KMS-11 (cell line): ENCODE results near the gene WIPF1.

Source experiments
- H2AFZ ChIP-seq: fragments of 200-600 bp; sonication (generic); 2 replicates; pipeline ENCODE4 v1.6.1; 2016; ENCODE audit warnings: antibody characterized with exemption, mixed run types, low read depth
- H3K27ac ChIP-seq: fragments of 200-600 bp; sonication (generic); 2 replicates; pipeline ENCODE4 v1.6.1; 2016; ENCODE audit warnings: mild to moderate bottlenecking, mixed run types
- H3K27me3 ChIP-seq: fragments of 200-600 bp; sonication (generic); 2 replicates; pipeline ENCODE4 v1.6.1; 2017; ENCODE audit warnings: mild to moderate bottlenecking, low read depth, mixed run types, moderate library complexity; ENCODE audit not compliant: insufficient read depth
- H3K36me3 ChIP-seq: fragments of 200-600 bp; sonication (generic); 2 replicates; pipeline ENCODE4 v1.6.1; 2017; ENCODE audit warnings: mild to moderate bottlenecking, mixed run types; ENCODE audit not compliant: insufficient read depth
- H3K4me1 ChIP-seq: fragments of 200-600 bp; sonication (generic); 2 replicates; pipeline ENCODE4 v1.6.1; 2016; ENCODE audit warnings: mild to moderate bottlenecking, low read depth, mixed run types; ENCODE audit not compliant: poor library complexity, severe bottlenecking
- H3K4me2 ChIP-seq: fragments of 200-600 bp; sonication (generic); 2 replicates; pipeline ENCODE4 v1.7.0; 2016; ENCODE audit warnings: mild to moderate bottlenecking, mixed run types
- H3K4me3 ChIP-seq: fragments of 200-600 bp; sonication (generic); IDR thresholded peaks from 2 replicates; pipeline ENCODE4 v1.6.1; 2017; ENCODE audit warnings: low read depth, low read length, mixed read lengths; ENCODE audit not compliant: insufficient read depth
- H3K79me2 ChIP-seq: fragments of 200-600 bp; sonication (generic); 2 replicates; pipeline ENCODE4 v1.6.1; 2016; ENCODE audit warnings: low read depth, mixed run types; ENCODE audit not compliant: insufficient read depth
- H3K9ac ChIP-seq: fragments of 200-600 bp; sonication (generic); 2 replicates; pipeline ENCODE4 v1.6.1; 2016; ENCODE audit warnings: mild to moderate bottlenecking, mixed run types
- H4K20me1 ChIP-seq: fragments of 200-600 bp; sonication (generic); 2 replicates; pipeline ENCODE4 v1.6.1; 2016; ENCODE audit warnings: mild to moderate bottlenecking, mixed run types; ENCODE audit not compliant: insufficient read depth
- CTCF ChIP-seq: fragments of 200-600 bp; sonication (generic); conservative IDR thresholded peaks from 2 replicates; pipeline ENCODE4 v1.6.1; 2017; ENCODE audit warnings: low read depth, mild to moderate bottlenecking, antibody characterized with exemption, low read length, moderate library complexity, mixed read lengths

Gene WIPF1

GRCh38 chr2:174540893-174541292, 56.7 kb downstream of the WIPF1 start:
- Histone ChIP-seq H2AFZ (no peak overlapping the region), H3K4me2 (no peak overlapping the region), H3K27me3 (no peaks in the 10 kb centered on the region), H3K79me2 (no peaks in the 10 kb centered on the region), H3K27ac (no peak overlapping the region), H3K9ac (no peak overlapping the region), H4K20me1 (no peaks in the 10 kb centered on the region), H3K36me3 (no peaks in the 10 kb centered on the region), H3K4me1 (peaks cover 7% of the 10 kb centered on the region), H3K4me3 (no peak overlapping the region)
- TF ChIP-seq CTCF: no peak

GRCh38 chr2:174535757-174536703, 61.6 kb downstream of the WIPF1 start:
- Histone ChIP-seq H3K27me3 (no peaks in the 10 kb centered on the region), H3K27ac (no peak overlapping the region), H3K4me1 (peaks cover 7% of the 10 kb centered on the region), H3K9ac (no peak overlapping the region), H3K79me2 (no peaks in the 10 kb centered on the region), H2AFZ (no peak overlapping the region), H4K20me1 (no peaks in the 10 kb centered on the region), H3K4me2 (peak overlapping the region; percentile 18; the same call in 1 of the 2 replicates), H3K4me3 (no peak overlapping the region), H3K36me3 (no peaks in the 10 kb centered on the region)
- no peak for TF ChIP-seq CTCF

GRCh38 chr2:174535083-174535482, 62.5 kb downstream of the WIPF1 start:
- Histone ChIP-seq H3K27me3 (no peaks in the 10 kb centered on the region), H3K4me2 (no peak overlapping the region), H4K20me1 (no peaks in the 10 kb centered on the region), H3K79me2 (no peaks in the 10 kb centered on the region), H3K4me1 (peaks cover 7% of the 10 kb centered on the region), H3K4me3 (no peak overlapping the region), H3K27ac (no peak overlapping the region), H3K9ac (no peak overlapping the region), H3K36me3 (no peaks in the 10 kb centered on the region), H2AFZ (no peak overlapping the region)
- no peak for TF ChIP-seq CTCF

GRCh38 chr2:174529916-174530315, 67.7 kb downstream of the WIPF1 start:
- no peak overlapping the region for H3K9ac ChIP-seq
- H3K4me2 ChIP-seq: no peak overlapping the region
- no peak overlapping the region for H3K27ac ChIP-seq
- no peaks in the 10 kb centered on the region for H3K27me3 ChIP-seq
- no peak for TF ChIP-seq CTCF
- H3K4me1 ChIP-seq: no peaks in the 10 kb centered on the region
- H2AFZ ChIP-seq: no peak overlapping the region
- no peaks in the 10 kb centered on the region for H4K20me1 ChIP-seq
- no peak overlapping the region for H3K4me3 ChIP-seq
- H3K79me2 ChIP-seq: no peaks in the 10 kb centered on the region
- H3K36me3 ChIP-seq: no peaks in the 10 kb centered on the region
